Posterior vena cava (tissue), 2 donors: ENCODE data around the gene ANKMY1. TPM values are rescaled to one million over a fixed set of nuclear protein-coding genes. Genes with fewer than 3 reads are reported as not detected.
A peak's percentile ranks its signal among the peaks of the same experiment; 100 is the strongest.

Source experiments
- DNase-seq: peaks from one replicate; pipeline ENCODE4 v3.0.0-alpha.2; 2020; ENCODE audit warnings: low spot score
- intact Hi-C, 2 donors: fragments of 100-400 bp; cut with DNase I; formaldehyde crosslinking; loops; one replicate each; pipeline versions ENCODE4 v1.14.1 to v1.14.2; 2022 to 2023
- total RNA-seq, 2 donors: library from RNA; stranded (reverse); fragmentation: NEBNext Ultra II Directional; extraction: Animal tissue kit (Norgen Biotek cat#: 25700); gene quantifications; one replicate each; pipeline ENCODE4 v1.2.1, GENCODE V29; 2021
- donor health status: DM: yes; HTN: yes; CAD: no.
- donor health status: DM: yes; HTN: yes; CAD: no.

Gene ANKMY1
- total RNA-seq, 2 donors from 2014 or later, result 7.1 to 12.9 TPM

DNA sequence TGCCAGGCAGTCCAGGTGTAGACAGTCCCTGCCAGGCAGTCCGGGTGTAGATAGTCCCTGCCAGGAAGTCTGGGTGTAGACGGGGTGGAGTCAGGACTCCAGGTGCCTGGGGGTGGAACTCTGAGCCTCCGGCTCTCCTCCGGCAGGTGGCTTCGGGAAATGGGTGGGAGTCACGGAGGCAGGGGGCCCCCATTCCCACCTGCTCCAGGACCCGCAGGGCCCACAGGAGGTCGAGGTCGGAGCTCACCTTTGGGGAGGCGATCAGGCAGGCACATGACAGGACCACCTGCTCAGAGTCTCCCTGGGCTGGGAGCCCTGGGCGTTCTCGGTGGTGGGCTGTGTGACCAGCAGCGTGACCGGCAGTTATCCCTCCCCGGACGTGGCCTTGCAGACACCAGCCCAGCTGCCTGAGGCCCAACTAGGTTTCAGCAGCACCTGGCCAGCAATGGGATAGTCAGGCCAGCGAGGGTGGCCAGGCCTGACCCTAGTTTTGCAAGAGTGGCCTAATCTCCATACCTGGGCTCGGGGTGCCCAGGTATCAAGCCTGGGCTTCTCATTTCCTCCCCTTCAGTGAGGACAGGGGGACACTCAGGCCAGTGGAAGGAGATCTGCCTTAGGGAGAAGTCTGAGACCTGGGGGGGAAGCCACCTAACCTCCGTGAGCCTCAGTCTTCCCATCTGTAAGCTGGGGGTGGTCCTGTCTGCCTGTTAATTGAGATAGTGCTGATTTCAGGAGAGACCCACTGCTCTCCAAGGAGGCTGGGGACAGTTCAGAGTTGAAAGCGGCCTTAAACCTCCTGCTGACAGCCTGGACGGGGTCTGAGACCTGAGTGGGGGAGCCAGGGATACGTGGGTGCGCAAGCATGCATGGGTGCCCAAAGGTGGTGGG, 109.2 kb downstream of the ANKMY1 start:
- no peak for DNase-seq
- intact Hi-C loops, result no loop called here

DNA sequence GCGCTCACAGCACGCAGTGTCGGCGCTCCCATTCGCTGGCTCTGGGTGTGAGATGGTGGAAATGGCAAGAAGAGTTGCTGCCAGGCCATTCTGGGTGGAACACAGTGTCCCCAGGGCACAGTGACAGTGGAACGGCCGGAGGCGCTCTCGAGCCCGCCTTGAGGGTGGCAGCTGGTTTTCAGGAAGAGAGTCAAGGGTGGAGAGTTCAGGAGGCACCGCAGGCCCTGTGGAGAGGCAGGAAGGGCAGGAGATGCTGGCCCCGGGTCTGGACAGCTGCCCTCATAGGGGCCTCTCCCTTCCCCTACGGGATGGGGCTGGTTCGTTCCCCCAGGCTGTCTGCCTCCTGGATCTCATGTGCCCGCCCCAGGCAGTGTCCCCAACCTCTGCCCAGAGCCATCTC, 109.9 kb downstream of the ANKMY1 start:
- intact Hi-C loops, result no loop called here
- DNase-seq, result no peak

DNA sequence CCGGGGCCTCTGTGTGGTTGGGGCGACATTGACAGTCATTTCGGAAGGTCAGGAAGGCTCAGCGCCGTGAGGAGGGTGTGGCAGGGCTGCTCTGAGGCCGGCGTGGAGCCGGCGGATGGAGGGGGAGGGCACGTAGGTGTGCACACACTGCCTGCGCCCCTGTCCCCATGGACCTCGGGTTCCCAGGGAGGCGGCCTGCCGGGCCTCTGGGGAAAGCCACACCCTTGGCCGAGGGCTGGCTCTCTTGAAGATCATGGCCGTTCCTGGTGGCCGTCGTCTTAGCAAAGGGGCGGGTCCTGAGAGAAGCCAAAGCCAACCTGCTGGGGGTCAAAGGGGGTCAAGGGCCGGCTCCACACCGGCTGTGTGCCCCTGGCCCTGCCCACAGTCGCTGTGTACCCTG, 110.5 kb downstream of the ANKMY1 start:
- DNase-seq, result no peak
- intact Hi-C loops, result no loop called here

DNA sequence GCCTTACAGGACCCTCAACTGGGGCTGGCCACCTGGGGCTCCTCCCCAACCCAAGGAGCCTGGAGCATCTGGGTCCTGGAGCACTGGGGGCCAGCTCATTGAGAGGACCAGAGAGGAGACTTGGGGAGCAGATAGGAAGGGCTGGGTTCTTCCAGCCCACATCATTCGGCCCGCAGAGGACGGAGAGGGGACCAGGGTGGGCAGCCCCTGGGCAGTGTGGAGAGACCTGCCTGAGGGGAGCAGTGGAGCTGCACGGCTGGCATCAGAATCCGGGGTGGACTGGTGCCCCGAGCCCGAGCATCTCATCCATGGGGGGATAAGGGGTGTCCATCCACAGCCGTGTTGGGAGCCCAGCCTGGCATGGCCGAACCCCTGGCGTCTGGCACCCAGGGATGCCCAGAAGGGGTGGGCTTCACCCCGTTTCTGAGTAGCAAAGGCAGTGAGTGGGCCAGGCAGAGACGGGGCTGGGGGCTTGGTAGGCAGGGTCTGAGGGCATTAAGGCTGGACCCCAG, 111.1 kb downstream of the ANKMY1 start:
- intact Hi-C loops, result no loop called here
- DNase-seq, result no peak

DNA sequence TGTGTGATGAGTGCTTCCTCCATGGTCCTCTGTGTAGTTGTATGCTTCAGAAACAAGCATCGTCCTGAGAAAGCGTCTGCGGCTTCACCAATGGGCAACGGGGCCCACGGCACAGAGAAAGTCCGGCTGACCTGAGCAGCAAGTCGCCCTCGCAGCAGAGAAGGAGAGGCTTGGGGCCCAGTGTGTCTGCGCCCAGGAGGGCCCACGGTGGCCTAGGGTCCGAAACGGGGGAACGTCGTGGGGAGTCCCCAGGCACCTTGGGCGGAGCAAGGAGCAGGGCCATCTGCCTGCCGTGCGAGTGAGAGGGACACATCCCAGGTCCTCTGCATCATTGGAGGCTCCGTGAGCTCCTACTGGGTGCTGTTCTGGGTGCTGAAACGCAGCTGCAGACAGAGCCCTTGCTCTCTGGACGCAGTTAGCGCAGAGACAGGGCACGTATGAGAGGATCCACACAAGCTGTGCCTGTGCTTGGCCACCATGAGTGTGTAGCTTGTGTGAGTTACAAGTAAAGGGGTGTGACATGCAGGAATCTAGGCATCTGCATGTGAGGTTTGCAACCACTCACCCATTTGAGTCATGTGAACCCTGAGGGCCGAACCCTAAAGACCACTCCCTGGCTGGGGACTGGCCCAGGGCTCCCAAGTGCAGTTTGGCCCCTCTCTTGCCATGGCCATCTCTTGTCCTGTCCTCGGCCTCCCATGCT, 111.7 kb downstream of the ANKMY1 start:
- intact Hi-C loops, result no loop called here
- no peak for DNase-seq

DNA sequence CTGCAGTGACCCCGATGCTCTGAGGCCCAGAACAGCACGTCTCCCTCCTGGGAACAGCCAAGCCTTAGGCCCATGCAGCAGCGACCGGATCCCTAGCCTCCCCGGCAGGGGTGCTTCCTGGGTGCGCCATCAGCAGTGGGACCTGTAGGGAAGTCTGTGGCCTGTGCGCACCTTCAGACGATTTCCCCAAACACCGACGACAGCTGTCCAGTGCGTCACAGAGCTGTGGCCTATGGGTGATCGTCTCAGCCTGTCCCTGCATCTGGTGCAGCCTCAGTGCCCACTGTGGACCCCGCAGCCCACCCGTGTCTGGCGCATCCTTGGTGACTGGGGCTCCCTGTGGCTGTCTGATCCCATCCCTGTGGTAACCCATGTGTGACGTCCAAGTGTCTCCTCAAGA, 113.3 kb downstream of the ANKMY1 start:
- no peak for DNase-seq
- intact Hi-C loops, result no loop called here

DNA sequence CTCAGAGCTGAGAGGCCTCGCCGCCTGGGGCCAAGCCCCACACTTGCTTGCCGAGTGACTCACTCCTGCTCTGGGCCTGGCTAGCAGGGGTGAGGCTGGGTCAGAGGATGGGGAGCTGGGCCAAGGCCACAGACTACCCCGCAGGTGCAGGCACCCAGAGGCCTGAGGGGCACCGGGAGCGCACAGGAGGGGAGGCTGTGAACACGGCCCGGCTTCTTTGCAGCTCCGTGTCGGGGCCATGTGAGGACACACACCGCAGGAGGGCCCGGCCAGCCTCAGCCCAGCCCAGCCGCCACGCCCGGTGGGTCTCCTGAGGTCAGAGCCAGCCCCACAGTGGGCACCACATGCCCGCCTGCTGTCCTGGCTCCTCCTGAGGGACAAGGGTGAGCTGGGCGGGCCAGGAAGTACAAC, 113.9 kb downstream of the ANKMY1 start:
- intact Hi-C loops, result no loop called here
- DNase-seq, result no peak

DNA sequence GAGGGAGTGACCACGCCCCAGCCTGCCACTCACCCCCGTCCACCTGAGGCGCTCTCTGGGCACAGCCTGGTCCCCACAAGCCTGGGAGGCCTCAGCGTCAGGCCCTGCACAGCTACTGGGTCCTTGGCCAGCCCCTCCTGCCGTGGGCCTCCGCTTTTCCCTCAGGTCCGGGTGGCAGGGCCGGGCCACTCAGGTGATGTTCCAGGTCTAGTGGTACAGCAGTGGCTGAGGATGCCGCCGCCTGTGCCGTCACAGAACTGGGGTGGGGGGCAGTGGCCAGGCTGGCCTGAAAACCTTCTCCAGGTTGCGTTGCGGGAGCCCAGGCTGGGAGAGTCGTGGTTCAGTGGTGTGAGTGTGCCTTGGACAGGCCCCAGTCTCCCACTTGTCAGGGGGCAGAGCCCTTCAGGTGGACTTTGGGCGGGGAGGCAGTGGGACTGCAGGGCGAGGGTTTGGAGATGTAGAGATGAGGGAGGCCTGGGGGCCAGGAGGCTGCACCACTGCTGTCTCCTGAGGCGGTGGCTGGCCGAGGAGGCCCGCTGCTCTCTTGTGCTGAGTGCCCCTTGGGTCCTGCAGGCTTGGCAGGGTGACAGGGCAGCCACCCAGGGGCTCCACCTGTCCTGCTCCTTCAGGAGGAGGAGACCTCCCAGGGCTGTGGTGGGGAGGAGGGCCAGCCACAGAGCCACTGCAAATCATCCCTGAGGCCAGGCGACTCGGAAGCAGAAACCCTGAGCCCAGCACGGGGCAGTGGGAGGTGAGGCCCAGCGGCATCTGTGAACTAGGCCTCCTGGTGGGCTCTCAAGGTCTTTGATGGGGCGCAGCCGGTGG, 114.7 kb downstream of the ANKMY1 start:
- intact Hi-C loops, result no loop called here
- no peak for DNase-seq

DNA sequence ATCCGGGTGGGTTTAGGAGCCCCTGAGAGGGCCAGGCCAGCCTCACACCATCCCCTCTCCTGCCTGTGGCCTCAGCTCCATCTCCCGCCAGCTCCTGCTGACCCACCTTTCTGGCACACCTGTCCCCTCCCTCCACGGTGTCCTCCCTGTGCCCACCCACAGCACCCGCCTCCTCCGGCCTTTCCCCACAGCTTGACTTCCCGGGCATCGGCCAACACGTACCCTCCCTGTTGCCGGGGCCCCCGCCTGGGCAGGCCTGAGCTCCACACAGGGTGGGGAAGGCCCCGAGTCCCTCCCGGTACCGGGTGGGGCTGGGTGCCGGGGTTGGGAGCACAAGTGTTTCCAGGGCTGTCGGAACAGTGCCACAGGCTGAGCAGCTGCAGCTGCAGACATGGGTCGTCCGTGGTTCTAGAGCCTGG, 115.8 kb downstream of the ANKMY1 start:
- no peak for DNase-seq
- intact Hi-C loops, result no loop called here

DNA sequence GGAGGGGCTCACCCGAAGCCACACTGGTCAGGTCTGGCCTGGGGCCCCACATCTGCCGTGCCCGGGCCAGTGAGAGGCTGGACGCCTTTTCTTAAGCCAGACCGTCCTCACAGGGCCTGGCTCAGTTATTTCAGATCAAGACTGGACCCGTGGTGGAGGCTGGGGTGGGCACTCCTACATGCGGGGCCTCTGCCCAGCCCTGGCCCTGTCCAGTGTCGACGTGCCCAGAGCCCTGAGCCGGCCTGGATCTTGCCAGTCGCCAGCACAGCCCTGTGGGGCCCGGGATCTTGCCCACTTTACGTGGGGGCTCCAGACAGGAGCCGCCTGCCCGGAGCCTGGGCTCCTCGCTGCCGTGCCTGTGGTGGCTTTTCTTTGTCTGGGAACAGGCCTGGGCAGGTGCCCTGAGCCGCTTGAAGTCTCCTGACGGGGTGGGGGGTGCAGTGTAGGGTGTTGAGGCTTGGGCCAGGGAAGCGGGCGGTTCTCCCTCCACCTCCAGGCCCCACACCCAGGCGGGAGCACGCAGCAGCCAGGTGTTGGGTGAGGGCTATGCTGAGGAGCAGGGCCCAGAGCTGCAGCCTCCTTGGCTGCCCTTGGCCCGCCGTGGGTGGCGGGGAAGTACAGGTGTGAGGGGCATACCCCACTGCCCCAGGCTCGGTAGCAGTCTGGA, 116.3 kb downstream of the ANKMY1 start:
- intact Hi-C loops, result no loop called here
- DNase-seq, result no peak

DNA sequence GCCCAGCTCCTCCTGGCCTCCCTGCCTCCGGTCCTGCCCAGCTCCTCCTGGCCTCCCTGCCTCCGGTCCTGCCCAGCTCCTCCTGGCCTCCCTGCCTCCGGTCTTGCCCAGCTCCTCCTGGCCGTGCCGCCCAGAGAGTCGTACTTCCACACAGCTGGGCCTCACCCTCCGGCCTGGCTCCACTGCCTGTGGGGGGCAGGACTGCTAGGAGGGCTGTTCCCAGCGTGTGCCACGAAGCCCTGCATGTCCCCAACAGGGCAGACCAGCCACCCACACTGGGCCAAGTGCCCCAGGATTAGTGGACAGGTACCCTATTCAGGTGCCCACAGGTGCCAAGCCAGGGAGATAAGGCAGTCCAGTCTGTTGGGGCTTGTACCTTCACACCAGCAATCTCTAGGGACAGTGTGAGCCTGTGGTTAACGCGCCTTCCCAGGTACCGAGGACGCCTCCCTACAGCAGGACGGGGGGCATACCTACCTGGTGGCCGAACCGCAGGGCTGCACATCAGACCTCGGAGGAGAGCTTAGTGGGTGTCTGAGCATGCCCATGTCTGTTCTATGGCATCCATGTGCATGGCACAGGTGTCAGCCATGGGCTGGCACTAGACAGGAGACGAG, 117.0 kb downstream of the ANKMY1 start:
- no peak for DNase-seq
- intact Hi-C loops, result no loop called here

DNA sequence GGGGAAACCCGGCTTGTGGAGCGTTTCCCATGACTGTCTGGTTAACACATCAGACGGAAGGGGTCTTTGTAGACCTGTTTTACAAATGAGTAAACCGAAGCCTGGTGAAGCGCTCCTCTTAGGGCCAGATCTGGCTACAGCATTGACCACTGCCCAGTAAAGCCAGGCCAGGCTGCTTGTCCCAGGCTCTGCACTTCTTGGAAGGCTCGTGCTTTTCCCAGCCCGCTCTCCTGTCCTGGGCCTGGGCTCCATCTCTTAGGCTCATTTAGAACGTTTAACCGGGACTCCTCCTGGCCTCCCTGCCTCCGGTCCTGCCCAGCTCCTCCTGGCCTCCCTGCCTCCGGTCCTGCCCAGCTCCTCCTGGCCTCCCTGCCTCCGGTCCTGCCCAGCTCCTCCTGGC, 117.5 kb downstream of the ANKMY1 start:
- no peak for DNase-seq
- intact Hi-C loops, result no loop called here

DNA sequence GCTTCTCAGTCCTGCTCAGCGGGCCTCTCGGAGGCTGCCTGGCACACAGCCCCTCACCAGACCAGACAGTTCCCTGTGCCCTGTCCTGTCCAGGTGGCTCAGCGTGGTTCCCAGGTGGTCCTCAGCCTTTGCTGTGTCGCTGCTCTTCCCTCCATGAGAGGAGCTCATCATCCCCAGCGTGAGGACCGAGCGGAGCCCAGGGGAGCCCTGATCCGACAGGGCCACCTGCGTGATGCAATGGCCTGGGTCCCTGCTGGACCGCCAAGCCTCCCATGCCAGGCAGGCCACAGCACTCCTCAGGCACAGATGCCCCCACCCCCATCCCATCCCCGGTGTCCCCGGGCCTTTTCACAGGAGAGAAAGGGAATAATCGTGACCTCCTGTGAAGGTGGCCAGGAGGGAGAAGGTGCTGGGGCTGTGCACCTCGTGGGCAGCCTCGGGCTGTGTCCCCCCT, 118.1 kb downstream of the ANKMY1 start:
- DNase-seq, result peak; percentile 78
- intact Hi-C loops, result loop anchor here in 1 of 2 donors (2.0 to 5.0 kb wide), 2 partner anchors 187 to 207 kb away; no protein-coding TSS in a partner anchor

DNA sequence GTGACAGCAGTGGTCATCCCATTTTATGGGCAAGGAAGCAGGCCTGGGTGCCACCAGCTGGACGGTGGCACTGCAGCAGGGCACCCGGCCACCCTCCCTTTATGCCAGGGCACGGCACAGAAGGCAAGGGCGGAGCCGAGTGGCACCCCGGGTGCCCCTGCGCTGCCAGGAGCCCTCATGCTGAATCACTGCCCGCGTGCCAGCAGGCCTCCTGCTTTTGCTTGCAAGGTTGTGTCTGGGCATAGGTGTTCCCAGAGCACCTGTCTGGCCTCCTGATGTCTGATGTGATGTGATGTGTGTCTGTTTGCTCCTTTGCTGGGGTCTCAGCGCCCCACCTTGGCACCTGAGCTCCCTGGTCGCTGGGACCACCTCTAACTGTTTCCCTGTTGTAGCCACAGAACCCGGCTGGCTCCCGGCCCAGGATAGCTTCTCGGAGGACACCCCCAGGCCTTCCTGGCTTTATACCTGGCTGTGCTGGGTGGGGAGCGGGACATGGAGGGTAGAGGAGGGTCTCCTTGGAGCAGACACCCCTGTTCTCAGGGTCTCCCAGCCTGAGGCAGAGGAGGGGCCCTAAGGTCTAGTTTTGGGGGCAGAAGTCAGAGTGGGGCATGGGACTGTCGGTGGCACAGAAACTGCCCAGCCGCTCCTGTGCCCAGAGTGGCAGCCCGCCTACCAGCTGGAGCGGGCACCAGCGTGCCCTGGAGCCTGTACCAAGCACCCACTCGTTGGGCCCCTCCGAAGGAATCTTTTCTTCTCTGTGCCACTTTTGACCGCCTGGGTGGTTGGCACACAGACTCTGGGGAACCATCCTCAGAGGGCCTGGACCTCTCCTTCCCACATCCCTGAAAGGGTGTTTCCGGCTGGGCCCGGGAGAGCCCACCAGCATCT, 118.7 kb downstream of the ANKMY1 start:
- intact Hi-C loops, result loop anchor here in 1 of 2 donors (2.0 to 5.0 kb wide), 2 partner anchors 187 to 206 kb away; no protein-coding TSS in a partner anchor
- peak; percentile 72 for DNase-seq

DNA sequence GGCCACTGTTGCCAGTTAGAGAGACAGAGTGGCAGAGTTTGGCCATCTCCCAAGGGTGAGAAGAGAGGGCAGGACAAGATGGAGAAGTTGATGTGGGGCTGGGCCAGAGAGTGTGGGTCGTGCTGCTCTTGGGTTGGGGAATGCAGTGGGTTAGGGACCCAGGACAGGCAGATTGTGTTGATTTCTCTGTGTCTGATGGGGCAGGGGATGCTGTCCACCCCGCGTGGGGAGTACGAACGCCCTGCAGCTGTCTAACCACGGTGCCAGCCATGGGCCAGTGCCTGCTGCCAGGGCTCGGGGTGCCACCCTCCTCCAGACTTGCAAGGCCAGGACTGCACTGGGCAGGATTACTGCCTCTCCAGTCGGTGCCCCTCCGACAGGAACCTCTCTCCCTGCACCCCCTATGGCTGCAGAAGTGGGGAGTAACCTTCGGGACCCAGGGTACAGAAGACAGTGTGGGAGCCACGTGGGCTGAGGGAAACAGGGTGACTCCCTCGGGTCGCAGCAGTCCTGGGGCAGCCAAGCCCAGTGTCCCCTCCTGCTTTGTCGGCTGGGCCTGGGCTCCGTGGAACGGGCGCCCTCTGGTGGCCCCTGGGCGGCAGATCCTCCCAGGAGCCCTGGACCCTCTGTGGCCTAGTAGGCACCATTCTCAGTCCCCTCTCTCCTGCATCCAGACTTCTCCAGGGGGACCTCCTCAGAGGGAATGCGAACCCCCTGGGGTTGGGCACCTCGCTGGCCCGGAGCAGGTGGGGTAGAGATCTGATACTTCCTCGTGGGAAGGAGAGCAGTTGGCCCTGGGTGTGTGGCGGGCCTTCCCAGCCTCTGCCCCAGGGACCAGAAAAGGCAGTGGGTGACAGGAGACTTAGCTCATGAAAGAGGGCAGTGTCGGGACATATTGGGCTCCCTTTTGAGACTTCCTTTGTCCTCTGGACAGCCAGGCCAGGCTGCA, 119.7 kb downstream of the ANKMY1 start:
- DNase-seq, result peak; percentile 91
- intact Hi-C loops, result loop anchor here (2.0 to 5.0 kb wide), 3 partner anchors 186 to 207 kb away; no protein-coding TSS in a partner anchor

DNA sequence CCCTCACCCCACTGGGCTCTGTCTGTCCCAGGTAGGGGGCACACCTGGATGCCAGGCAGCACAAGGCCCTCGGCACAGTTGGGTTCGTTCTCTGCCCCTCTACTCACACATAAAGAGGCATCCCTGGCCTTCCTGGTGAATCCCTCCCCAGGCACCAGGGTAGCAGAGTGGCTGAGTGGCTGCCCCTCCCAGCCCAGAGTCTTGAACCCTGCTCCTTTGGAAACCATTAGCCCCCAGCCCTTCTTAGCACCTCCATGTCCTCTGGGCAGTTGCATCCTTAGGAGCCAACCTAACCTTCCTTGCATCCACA, 120.3 kb downstream of the ANKMY1 start:
- peak; percentile 42 for DNase-seq
- intact Hi-C loops, result loop anchor here (2.0 to 5.0 kb wide), 2 partner anchors 185 to 207 kb away; no protein-coding TSS in a partner anchor
